K562 (cell line): Measurements from ENCODE around the gene MGAT5. TPM values are rescaled to one million over a fixed set of nuclear protein-coding genes. Genes with fewer than 3 reads are reported as not detected.

Source experiments
- ATAC-seq: fragments of 200-7000 bp; cut with Tn5 transposase; 3 replicates; pipeline ENCODE4 v1.9.1; 2020; ENCODE audit warnings: moderate library complexity
- BruUV-seq: library from RNA; stranded (reverse); fragments of 400-500 nt; replicated peaks from 2 replicates; lab custom pipeline; 2021; lab: Mats Ljungman, UMichigan
- CTCF ChIA-PET: fragments of 300-600 bp; formaldehyde crosslinking; extraction: SDS; loops from one replicate; lab custom pipeline; 2021; ENCODE audit warnings: low intra/inter-chr PET ratio; lab: Yijun Ruan, JAX
- POLR2A ChIA-PET: fragments of 300-600, 350-650 bp; sonication (Branson Sonifier 250); formaldehyde crosslinking; extraction: SDS; loops from one replicate; lab custom pipeline; 2021; ENCODE audit warnings: antibody characterized with exemption, inconsistent platforms; lab: Yijun Ruan, JAX
- DNase-seq, 4 experiments: peaks; one replicate each; pipeline versions ENCODE4 v3.0.0 to v3.0.0-alpha.2; 2011 to 2018; ENCODE audit warnings: low spot score in 3 of 4, mixed read lengths in 3 of 4; ENCODE audit errors: extremely low read depth in 1 of 4
- FAIRE-seq: peaks from 2 replicates; lab custom pipeline; 2011; peaks lifted over from hg19 to GRCh38; lab: Jason Lieb, UNC
- H2AFZ ChIP-seq: 2 replicates; pipeline ENCODE4 v1.6.0; 2011; ENCODE audit warnings: low read depth, low read length, control low read depth, inconsistent platforms
- H3K27ac ChIP-seq: fragments of 200-600 bp; 3 replicates; pipeline ENCODE4 v1.8.0; 2011; ENCODE audit warnings: low read depth, mild to moderate bottlenecking, control low read depth, inconsistent platforms, low read length, moderate library complexity, mixed read lengths; ENCODE audit errors: extremely low read depth
- H3K27me3 ChIP-seq, 2 experiments: fragments of 300-600 bp in 1 of 2; 2 replicates in 1 of 2; 3 replicates in 1 of 2; pipeline versions ENCODE4 v1.6.0 to v1.8.0; 2011; ENCODE audit warnings: inconsistent platforms in 2 of 2, low read length in 2 of 2, mild to moderate bottlenecking in 1 of 2, mixed read lengths in 1 of 2, moderate library complexity in 1 of 2; ENCODE audit not compliant: control insufficient read depth in 2 of 2, insufficient read depth in 2 of 2
- H3K36me3 ChIP-seq: fragments of 300-600 bp; 3 replicates; pipeline ENCODE4 v1.8.0; 2011; ENCODE audit warnings: mild to moderate bottlenecking, low read length, inconsistent platforms; ENCODE audit not compliant: control insufficient read depth, insufficient read depth
- H3K4me1 ChIP-seq, 2 experiments: fragments of 200-600 bp in 1 of 2; replicated peaks in 1 of 2; 2 replicates in 1 of 2; 3 replicates in 1 of 2; pipeline versions ENCODE4 v1.5.1 to v1.8.0; 2011; ENCODE audit warnings: inconsistent platforms in 2 of 2, low read length in 2 of 2, mild to moderate bottlenecking in 1 of 2, mixed read lengths in 1 of 2, moderate library complexity in 1 of 2; ENCODE audit not compliant: control insufficient read depth in 2 of 2, insufficient read depth in 2 of 2
- H3K4me2 ChIP-seq: 2 replicates; pipeline ENCODE4 v1.6.1; 2011; ENCODE audit warnings: low read length, control low read depth, inconsistent platforms, mixed read lengths; ENCODE audit not compliant: insufficient read depth
- H3K4me3 ChIP-seq: fragments of 200-600 bp; sonication (generic), shearing (Covaris generic); 2 replicates; pipeline ENCODE4 v1.5.1; 2016; ENCODE audit warnings: control low read depth, inconsistent platforms
- H3K79me2 ChIP-seq: fragments of 200-600 bp; 3 replicates; pipeline ENCODE4 v1.8.0; 2011; ENCODE audit warnings: low read length, inconsistent platforms; ENCODE audit not compliant: control insufficient read depth, insufficient read depth
- H3K9ac ChIP-seq, 2 experiments: 2 replicates each; pipeline versions ENCODE4 v1.6.0 to v1.6.1; 2011; ENCODE audit warnings: low read depth in 2 of 2, low read length in 2 of 2, control low read depth in 1 of 2, inconsistent platforms in 1 of 2, mild to moderate bottlenecking in 1 of 2, mixed read lengths in 1 of 2; ENCODE audit not compliant: insufficient read depth in 1 of 2
- H3K9me1 ChIP-seq: one replicate; pipeline ENCODE4 v1.6.0; 2011; ENCODE audit warnings: inconsistent platforms, mild to moderate bottlenecking, low read length, moderate library complexity; ENCODE audit not compliant: control insufficient read depth, insufficient read depth
- H3K9me3 ChIP-seq: replicated peaks from 2 replicates; pipeline ENCODE4 v1.5.1; 2011; ENCODE audit warnings: low read depth, low read length, inconsistent platforms; ENCODE audit not compliant: control insufficient read depth, insufficient read depth
- H4K20me1 ChIP-seq: replicated peaks from 2 replicates; pipeline ENCODE4 v1.6.1; 2011; ENCODE audit warnings: low read length, inconsistent platforms, mixed read lengths; ENCODE audit not compliant: control insufficient read depth, insufficient read depth
- MTF1 ChIP-seq: fragments of 250-450 bp; sonication (Bioruptor Pico); IDR thresholded peaks from 2 replicates; pipeline ENCODE4 v1.9.0; 2021; ENCODE audit warnings: moderate library complexity, mild to moderate bottlenecking, inconsistent platforms, borderline replicate concordance
- NCOA1 ChIP-seq: fragments of 450-650 bp; IDR thresholded peaks from 2 replicates; pipeline ENCODE4 v1.6.1; 2016; ENCODE audit warnings: low read depth
- SAP30 ChIP-seq: fragments of 200-600 bp; sonication (generic); IDR thresholded peaks from 2 replicates; pipeline ENCODE4 v1.6.1; 2012; ENCODE audit warnings: borderline replicate concordance, low read depth, mild to moderate bottlenecking, moderate library complexity, low read length, control low read depth, inconsistent platforms; ENCODE audit not compliant: insufficient read depth, poor library complexity, severe bottlenecking
- STAG1 ChIP-seq: sonication (generic); formaldehyde crosslinking; IDR thresholded peaks from 2 replicates; pipeline ENCODE4 v1.5.0; 2020; ENCODE audit warnings: missing genetic modification reagents, borderline replicate concordance
- ZNF263 ChIP-seq: sonication (generic); formaldehyde crosslinking; IDR thresholded peaks from 2 replicates; pipeline ENCODE4 v1.8.0; 2022; ENCODE audit warnings: mild to moderate bottlenecking, missing genetic modification reagents, borderline replicate concordance
- ZNF277 ChIP-seq: fragments of 250-450 bp; sonication (Bioruptor Pico); IDR thresholded peaks from 2 replicates; pipeline ENCODE4 v1.8.0; 2022; ENCODE audit warnings: inconsistent platforms, mild to moderate bottlenecking, moderate library complexity, borderline replicate concordance
- ZNF318 ChIP-seq, 2 experiments: fragments of 450-650 bp; IDR thresholded peaks; 2 replicates each; pipeline ENCODE4 v1.6.1; 2016; ENCODE audit warnings: mild to moderate bottlenecking in 2 of 2, borderline replicate concordance in 1 of 2, low read depth in 1 of 2, moderate library complexity in 1 of 2
- WGBS: fragments of 100-300 bp; shearing (Covaris generic); methylation state at CpG from one replicate; pipeline ENCODE4 v1.1.6; 2016; ENCODE audit warnings: low coverage, mixed read lengths; ENCODE audit not compliant: insufficient coverage; ENCODE audit errors: missing lambda C conversion rate; 5-methylcytosine and 5-hydroxymethylcytosine counted together
- in situ Hi-C: fragments of 300-500 bp; cut with MboI; formaldehyde crosslinking; loops from 4 replicates; pipeline ENCODE4 v1.15.0; 2018; ENCODE audit warnings: inconsistent platforms, mixed read lengths
- intact Hi-C: fragments of 100-400 bp; cut with micrococcal nuclease; formaldehyde crosslinking; loops from 2 replicates; pipeline ENCODE4 v1.14.2; 2022
- polyA plus RNA-seq, 8 experiments: library from polyadenylated mRNA; depleted of rRNA in 4 of 8; stranded (reverse) in 5 of 8; unstranded in 3 of 8; fragments of >200 nt; fragmentation: Nextera tagmentation in 2 of 8; fragmentation: Illumina TruSeq in 1 of 8; extraction: Ambion mirVana in 2 of 8; extraction: Trizol in 1 of 8; gene quantifications; 2 replicates each; pipeline versions ENCODE4 v1.2.1 to v1.2.3, GENCODE V29; 2011 to 2014; ENCODE audit warnings: inconsistent platforms in 1 of 8, missing spikeins in 1 of 8
- total RNA-seq, 7 experiments: library from RNA; depleted of rRNA in 6 of 7; stranded (reverse); fragments of >200 nt in 6 of 7; fragmentation: Illumina TruSeq in 2 of 7; extraction: Trizol in 2 of 7; gene quantifications; 2 replicates each; pipeline versions ENCODE4 v1.2.1 to v1.2.3, GENCODE V29; 2011 to 2021; ENCODE audit warnings: low replicate concordance in 1 of 7
- TF ChIP-seq, protein P1 (sequence below): fragments of 250-450 bp; sonication (Bioruptor Pico); IDR thresholded peaks from 2 replicates; pipeline ENCODE4 v1.8.0; 2022; ENCODE audit warnings: inconsistent platforms

MGAT5 gene
- total and polyA plus RNA-seq, 9 of the 15 experiments (the other 6 are each of a cell fraction or from before 2014, with no cell fraction given), result 1.6 to 18.6 (median 11.1) TPM

DNA sequence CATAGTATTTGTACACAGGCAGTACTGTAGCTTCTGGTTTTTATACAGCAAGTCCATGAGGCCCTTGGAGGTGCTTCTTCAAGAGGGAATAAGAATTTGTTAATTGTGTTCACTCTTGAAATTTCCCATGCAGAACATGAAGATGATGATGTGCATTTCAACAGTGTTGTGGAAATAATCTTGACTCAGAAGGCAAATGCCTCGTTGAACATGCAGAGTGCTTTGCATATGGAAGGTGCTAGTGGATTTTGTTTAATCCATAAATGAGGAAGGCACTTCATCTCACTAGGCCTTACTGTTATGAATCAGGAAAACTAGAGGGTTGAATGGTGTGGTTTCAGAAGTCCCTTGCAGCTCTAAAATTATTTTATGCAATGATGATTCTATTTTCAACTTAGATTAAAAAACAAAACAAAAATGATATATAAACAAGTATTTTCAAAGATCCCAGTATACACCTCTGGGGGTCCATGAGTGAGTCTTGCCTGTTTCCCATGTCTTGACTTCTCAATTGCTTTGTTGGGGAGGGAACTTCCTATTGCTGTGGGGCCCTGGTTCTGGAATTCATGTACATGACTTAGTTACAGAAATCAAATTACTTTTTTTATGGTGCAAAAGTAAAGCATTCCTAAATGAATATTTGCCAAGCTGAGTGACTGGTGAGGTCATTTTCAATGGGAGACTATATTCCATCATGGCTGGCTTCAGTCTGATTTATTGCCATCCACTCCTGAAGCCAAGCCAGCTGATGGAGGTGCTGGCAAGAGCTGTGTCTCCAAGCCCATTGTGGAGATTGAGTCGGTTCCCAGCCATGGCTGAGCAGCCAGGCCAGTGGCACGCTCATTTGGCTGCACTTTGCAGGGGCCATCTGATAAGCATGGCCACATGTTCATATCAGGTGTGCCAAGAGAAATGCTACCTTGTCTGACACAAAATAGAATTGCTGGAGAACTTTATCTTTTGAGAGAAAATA, 56.5 kb downstream of the MGAT5 start:
- Histone ChIP-seq H3K4me2 (no peak overlapping the region), H3K4me3 (no peak overlapping the region), H3K9me3 (no peaks in the 10 kb centered on the region), H4K20me1 (no peaks in the 10 kb centered on the region; the same call in 1 of the 2 replicates), H3K9me1 (no peaks in the 10 kb centered on the region), H3K9ac (no peak overlapping the region), H3K36me3 (no peaks in the 10 kb centered on the region), H3K79me2 (no peaks in the 10 kb centered on the region), H2AFZ (no peak overlapping the region), H3K27ac (no peak overlapping the region), H3K4me1 (no peaks in the 10 kb centered on the region; a peak in 1 of 5 replicates), H3K27me3 (no peaks in the 10 kb centered on the region)
- intact Hi-C loops (no loop called here), in situ Hi-C loops (no loop called here)
- WGBS, result 28% methylated on average over 3 of the region's 3 CpGs
- POLR2A ChIA-PET, result no interaction called here
- ATAC-seq, result no peak
- CTCF ChIA-PET, result no interaction called here
- FAIRE-seq, result no peak
- no TSS peak for BruUV-seq
- no peak for DNase-seq
- TF ChIP-seq SAP30, result no peak
- no peak for TF ChIP-seq ZNF277 (CRISPR knock-in tag)
- no peak for TF ChIP-seq ZNF318 (IDR thresholded peaks at IDR 0.05; ENCODE audit: borderline replicate concordance in 1 of 2, low read depth in 1 of 2)
- no peak for TF ChIP-seq ZNF263 (CRISPR knock-in tag)
- TF ChIP-seq, protein P1, sequence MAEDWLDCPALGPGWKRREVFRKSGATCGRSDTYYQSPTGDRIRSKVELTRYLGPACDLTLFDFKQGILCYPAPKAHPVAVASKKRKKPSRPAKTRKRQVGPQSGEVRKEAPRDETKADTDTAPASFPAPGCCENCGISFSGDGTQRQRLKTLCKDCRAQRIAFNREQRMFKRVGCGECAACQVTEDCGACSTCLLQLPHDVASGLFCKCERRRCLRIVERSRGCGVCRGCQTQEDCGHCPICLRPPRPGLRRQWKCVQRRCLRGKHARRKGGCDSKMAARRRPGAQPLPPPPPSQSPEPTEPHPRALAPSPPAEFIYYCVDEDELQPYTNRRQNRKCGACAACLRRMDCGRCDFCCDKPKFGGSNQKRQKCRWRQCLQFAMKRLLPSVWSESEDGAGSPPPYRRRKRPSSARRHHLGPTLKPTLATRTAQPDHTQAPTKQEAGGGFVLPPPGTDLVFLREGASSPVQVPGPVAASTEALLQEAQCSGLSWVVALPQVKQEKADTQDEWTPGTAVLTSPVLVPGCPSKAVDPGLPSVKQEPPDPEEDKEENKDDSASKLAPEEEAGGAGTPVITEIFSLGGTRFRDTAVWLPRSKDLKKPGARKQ (CRISPR knock-in tag), result no peak
- TF ChIP-seq MTF1 (CRISPR knock-in tag), result no peak
- TF ChIP-seq STAG1 (CRISPR knock-in tag), result no peak
- TF ChIP-seq NCOA1, result no peak
